HepG2 (cell line): ENCODE measurements around the gene SLC25A27. TPM values are rescaled to one million over a fixed set of nuclear protein-coding genes. Genes with fewer than 3 reads are reported as not detected.
A peak's percentile ranks its signal among the peaks of the same experiment; 100 is the strongest.

Experiments
- AGO2 ChIP-seq: fragments of 200-400 bp; formaldehyde crosslinking; optimal IDR thresholded peaks from 2 replicates; pipeline ENCODE3; 2017; ENCODE audit warnings: mild to moderate bottlenecking, low read depth, low read length, moderate library complexity
- CEBPG ChIP-seq: IDR thresholded peaks from 2 replicates; pipeline ENCODE4 v1.6.1; 2016
- E2F5 ChIP-seq: sonication (generic); formaldehyde crosslinking; conservative IDR thresholded peaks from 2 replicates; pipeline ENCODE4 v1.4.0; 2020; ENCODE audit warnings: missing genetic modification reagents
- KAT8 ChIP-seq: IDR thresholded peaks from 2 replicates; pipeline ENCODE4 v1.6.1; 2016; ENCODE audit warnings: missing genetic modification reagents, missing compliant biosample characterization
- MED1 ChIP-seq: sonication (generic); formaldehyde crosslinking; IDR thresholded peaks from 2 replicates; pipeline ENCODE4 v1.4.0; 2020; ENCODE audit warnings: missing genetic modification reagents
- PAF1 ChIP-seq: IDR thresholded peaks from 2 replicates; pipeline ENCODE4 v1.6.1; 2016; ENCODE audit warnings: missing genetic modification reagents, missing compliant biosample characterization
- PHF8 ChIP-seq: sonication (generic); formaldehyde crosslinking; IDR thresholded peaks from 2 replicates; pipeline ENCODE4 v1.5.0; 2020; ENCODE audit warnings: missing genetic modification reagents
- PRDM10 ChIP-seq: sonication (generic); formaldehyde crosslinking; IDR thresholded peaks from 2 replicates; pipeline ENCODE4 v1.4.0; 2020; ENCODE audit warnings: low read depth, missing genetic modification reagents
- SMAD3 ChIP-seq: sonication (generic); formaldehyde crosslinking; IDR thresholded peaks from 2 replicates; pipeline ENCODE4 v1.4.0; 2020; ENCODE audit warnings: missing genetic modification reagents
- SP4 ChIP-seq: sonication (generic); formaldehyde crosslinking; IDR thresholded peaks from 2 replicates; pipeline ENCODE4 v1.8.1; 2023; ENCODE audit warnings: mild to moderate bottlenecking, missing genetic modification reagents
- SUZ12 ChIP-seq: fragments of 150-350 bp; IDR thresholded peaks from 2 replicates; pipeline ENCODE4 v1.6.1; 2014; ENCODE audit warnings: low read depth, low read length
- TBX3 ChIP-seq: fragments of 450-650 bp; IDR thresholded peaks from 2 replicates; pipeline ENCODE4 v1.6.1; 2017; ENCODE audit warnings: antibody characterized with exemption, mild to moderate bottlenecking, inconsistent platforms, borderline replicate concordance
- UBTF ChIP-seq: sonication (generic); formaldehyde crosslinking; IDR thresholded peaks from 2 replicates; pipeline ENCODE4 v1.4.0; 2020; ENCODE audit warnings: mild to moderate bottlenecking, missing genetic modification reagents
- ZBTB1 ChIP-seq: sonication (generic); formaldehyde crosslinking; IDR thresholded peaks from 2 replicates; pipeline ENCODE4 v1.4.0; 2020; ENCODE audit warnings: missing genetic modification reagents, borderline replicate concordance
- ZNF282 ChIP-seq: fragments of 450-650 bp; IDR thresholded peaks from 2 replicates; pipeline ENCODE4 v1.6.1; 2018; ENCODE audit not compliant: partially characterized antibody
- ZNF34 ChIP-seq: sonication (generic); formaldehyde crosslinking; IDR thresholded peaks from 2 replicates; pipeline ENCODE4 v1.4.0; 2020; ENCODE audit warnings: mild to moderate bottlenecking, missing genetic modification reagents, borderline replicate concordance
- ZNF362 ChIP-seq: sonication (generic); formaldehyde crosslinking; IDR thresholded peaks from 2 replicates; pipeline ENCODE4 v1.4.0; 2020; ENCODE audit warnings: missing genetic modification reagents, mild to moderate bottlenecking, borderline replicate concordance
- ZNF841 ChIP-seq: sonication (generic); formaldehyde crosslinking; IDR thresholded peaks from 2 replicates; pipeline ENCODE4 v1.8.1; 2023; ENCODE audit warnings: missing genetic modification reagents, borderline replicate concordance
- ZSCAN25 ChIP-seq: sonication (generic); formaldehyde crosslinking; IDR thresholded peaks from 2 replicates; pipeline ENCODE4 v1.8.0; 2022; ENCODE audit warnings: mild to moderate bottlenecking, missing genetic modification reagents
- polyA plus RNA-seq, 8 experiments: library from polyadenylated mRNA; depleted of rRNA in 3 of 8; stranded (reverse) in 7 of 8; unstranded in 1 of 8; fragments of >200 nt; fragmentation: Illumina TruSeq in 4 of 8; extraction: Trizol in 4 of 8; gene quantifications; 2 replicates each; pipeline versions ENCODE4 v1.2.1 to v1.2.3, GENCODE V29; 2011 to 2016; ENCODE audit warnings: low read depth in 4 of 8, missing spikeins in 1 of 8, mixed read lengths in 1 of 8; ENCODE audit not compliant: insufficient read depth in 1 of 8
- total RNA-seq, 5 experiments: library from RNA; depleted of rRNA; stranded (reverse); fragments of >200 nt; fragmentation: Illumina TruSeq; extraction: Trizol; gene quantifications; 2 replicates each; pipeline ENCODE4 v1.2.3, GENCODE V29; 2016; ENCODE audit warnings: low read depth in 1 of 5
- TF ChIP-seq, protein P1 (sequence below): sonication (generic); formaldehyde crosslinking; IDR thresholded peaks from 2 replicates; pipeline ENCODE4 v1.4.0; 2020; ENCODE audit warnings: mild to moderate bottlenecking, missing genetic modification reagents

The SLC25A27 gene
- total and polyA plus RNA-seq, 2 of the 13 experiments (the other 11 are each of a cell fraction or from before 2014, with no cell fraction given), result 0.46 to 1.3 TPM

DNA sequence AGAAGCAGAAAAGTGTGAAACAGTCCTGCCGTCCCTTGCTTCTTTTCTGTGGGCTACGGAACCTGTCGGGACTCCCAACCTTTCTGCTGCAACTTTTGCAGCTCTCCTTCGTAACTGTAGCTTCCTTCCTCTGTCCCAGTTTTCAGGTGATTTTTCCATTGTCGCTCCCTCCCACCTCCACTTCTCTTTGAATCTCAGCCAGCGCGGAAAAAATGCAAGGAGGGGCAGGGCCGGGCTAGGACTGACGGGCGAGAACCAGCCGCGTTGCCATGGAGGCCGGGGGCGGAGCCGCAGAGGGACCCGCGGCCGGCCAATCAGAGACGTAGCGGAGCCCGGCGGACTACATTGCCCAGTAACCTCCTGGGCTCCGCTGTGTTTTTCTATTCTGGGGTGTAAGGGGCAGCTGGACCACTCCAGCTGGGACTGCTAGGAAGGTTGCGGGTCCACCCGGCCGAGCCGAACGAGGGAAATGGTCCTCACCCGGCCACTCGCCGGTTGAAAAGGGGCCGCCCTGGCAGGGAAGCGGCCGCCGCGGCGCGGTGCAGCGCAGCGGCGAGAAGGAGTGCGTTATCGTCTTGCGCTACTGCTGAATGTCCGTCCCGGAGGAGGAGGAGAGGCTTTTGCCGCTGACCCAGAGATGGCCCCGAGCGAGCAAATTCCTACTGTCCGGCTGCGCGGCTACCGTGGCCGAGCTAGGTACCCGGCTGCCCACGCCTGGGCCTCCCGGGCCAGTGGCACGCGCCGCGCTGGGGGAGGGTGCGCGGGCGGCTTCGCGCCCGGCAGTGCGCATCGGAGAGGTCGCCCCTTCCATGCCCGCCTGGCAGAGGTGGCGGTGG, at the start of gene SLC25A27, which contains the start of gene CYP39A1 (continued):
- TF ChIP-seq ZNF34 (CRISPR knock-in tag) (no peak), ZNF362 (CRISPR knock-in tag) (peak; percentile 43; the same call in 1 of the 2 replicates), ZBTB1 (CRISPR knock-in tag) (no peak), AGO2 (no peak), MED1 (CRISPR knock-in tag) (no peak), TBX3 (no peak), PRDM10 (CRISPR knock-in tag) (0 out of 2 replicates have a peak, but pooled peaks have one; percentile 23), SUZ12 (peak; percentile 27; the same call in 1 of the 2 replicates), CEBPG (CRISPR knock-in tag) (0 out of 2 replicates have a peak, but pooled peaks have one; percentile 2), KAT8 (peak; percentile 29; the same call in 1 of the 2 replicates), PHF8 (CRISPR knock-in tag) (peak; percentile 56), E2F5 (CRISPR knock-in tag) (no peak), UBTF (peak; percentile 58; the same call in 1 of the 2 replicates), SP4 (CRISPR knock-in tag) (peak; percentile 67; the same call in 1 of the 2 replicates), PAF1 (CRISPR knock-in tag) (no peak), ZSCAN25 (no peak), ZNF282 (no peak), ZNF841 (CRISPR knock-in tag) (no peak), SMAD3 (CRISPR knock-in tag) (0 out of 2 replicates have a peak, but pooled peaks have one; percentile 36)
- TF ChIP-seq, protein P1, sequence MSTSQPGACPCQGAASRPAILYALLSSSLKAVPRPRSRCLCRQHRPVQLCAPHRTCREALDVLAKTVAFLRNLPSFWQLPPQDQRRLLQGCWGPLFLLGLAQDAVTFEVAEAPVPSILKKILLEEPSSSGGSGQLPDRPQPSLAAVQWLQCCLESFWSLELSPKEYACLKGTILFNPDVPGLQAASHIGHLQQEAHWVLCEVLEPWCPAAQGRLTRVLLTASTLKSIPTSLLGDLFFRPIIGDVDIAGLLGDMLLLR, result 0 out of 2 replicates have a peak, but pooled peaks have one; percentile 48
